Cardiac muscle cell (in vitro differentiated cells and primary cell): Measurements from ENCODE around the gene HTN1. TPM values are rescaled to one million over a fixed set of nuclear protein-coding genes. Genes with fewer than 3 reads are reported as not detected.
"Not testable (repeated sequence)": the region's sequence is repeated elsewhere in the genome, so short reads cannot be mapped to it uniquely, and the experiment has no call there.

Experiments
- DNase-seq, 2 donors: peaks; one replicate each; pipeline versions ENCODE4 v3.0.0 to v3.0.0-alpha.2; 2010 to 2017; ENCODE audit warnings: low read depth in 1 of 2, low spot score in 1 of 2
- H3K27ac ChIP-seq: fragments of 200-600 bp; sonication (generic); 2 replicates; pipeline ENCODE4 v1.5.1; 2016
- H3K27me3 ChIP-seq: fragments of 200-600 bp; sonication (generic); 2 replicates; pipeline ENCODE4 v1.6.0; 2016; ENCODE audit warnings: control low read depth
- H3K36me3 ChIP-seq: fragments of 200-600 bp; sonication (generic); 2 replicates; pipeline ENCODE4 v1.5.1; 2016; ENCODE audit warnings: control low read depth
- H3K4me1 ChIP-seq: fragments of 200-600 bp; sonication (generic); 2 replicates; pipeline ENCODE4 v1.8.1; 2017; ENCODE audit warnings: low read depth, mild to moderate bottlenecking, mixed run types
- H3K4me3 ChIP-seq: fragments of 200-600 bp; sonication (generic); 2 replicates; pipeline ENCODE4 v1.5.1; 2016; ENCODE audit warnings: mild to moderate bottlenecking
- H3K9me3 ChIP-seq: fragments of 200-600 bp; sonication (generic); 2 replicates; pipeline ENCODE4 v1.5.1; 2017; ENCODE audit warnings: low read depth, mild to moderate bottlenecking, control low read depth
- CTCF ChIP-seq: IDR thresholded peaks from 2 replicates; pipeline ENCODE4 v1.5.1; 2012; ENCODE audit warnings: low read depth, mild to moderate bottlenecking, low read length
- polyA plus RNA-seq: library from polyadenylated mRNA; unstranded; fragments of >200 nt; fragmentation: Nextera tagmentation; extraction: Ambion mirVana; gene quantifications from 2 replicates; pipeline ENCODE4 v1.2.1, GENCODE V29; 2016
- total RNA-seq: library from RNA; depleted of rRNA; stranded (reverse); fragments of >200 nt; gene quantifications from 2 replicates; pipeline ENCODE4 v1.2.3, GENCODE V29; 2016

Gene HTN1
- total and polyA plus RNA-seq, 2 experiments from 2014 or later = not detected

- not testable (repeated sequence) for DNase-seq, H3K4me1 ChIP-seq, H3K27ac ChIP-seq, H3K4me3 ChIP-seq, H3K9me3 ChIP-seq, H3K36me3 ChIP-seq, H3K27me3 ChIP-seq
Observed at GRCh38 chr4:70039928-70040327, 10.3 kb upstream of the HTN1 start.

GRCh38 chr4:70041652-70042286 lies 8.5 kb upstream of the HTN1 start:
- no peaks in the 10 kb centered on the region for H3K4me1 ChIP-seq
- H3K4me3 ChIP-seq = no peak overlapping the region
- no peaks in the 10 kb centered on the region for H3K9me3 ChIP-seq
- no peak for TF ChIP-seq CTCF
- no peaks in the 10 kb centered on the region for H3K27me3 ChIP-seq
- DNase-seq = no peak
- no peaks in the 10 kb centered on the region for H3K36me3 ChIP-seq
- no peak overlapping the region for H3K27ac ChIP-seq

GRCh38 chr4:70056534-70056933 lies 6.3 kb downstream of the HTN1 start:
- not testable (repeated sequence) for H3K4me1 ChIP-seq, H3K27ac ChIP-seq, H3K9me3 ChIP-seq, H3K4me3 ChIP-seq, H3K36me3 ChIP-seq, H3K27me3 ChIP-seq, DNase-seq

GRCh38 chr4:70057651-70058050 lies 7.4 kb downstream of the HTN1 start:
- Histone ChIP-seq H3K4me1 (peaks cover 9% of the 10 kb centered on the region), H3K9me3 (no peaks in the 10 kb centered on the region), H3K27me3 (no peaks in the 10 kb centered on the region), H3K4me3 (no peak overlapping the region), H3K27ac (no peak overlapping the region), H3K36me3 (no peaks in the 10 kb centered on the region)
- TF ChIP-seq CTCF = no peak
- DNase-seq = no peak

GRCh38 chr4:70059149-70059548 lies 8.9 kb downstream of the HTN1 start:
- H3K27ac ChIP-seq = no peak overlapping the region
- no peak overlapping the region for H3K4me3 ChIP-seq
- peaks cover 9% of the 10 kb centered on the region for H3K4me1 ChIP-seq
- H3K27me3 ChIP-seq = no peaks in the 10 kb centered on the region
- no peaks in the 10 kb centered on the region for H3K36me3 ChIP-seq
- H3K9me3 ChIP-seq = no peaks in the 10 kb centered on the region
- TF ChIP-seq CTCF = no peak
- DNase-seq = no peak

- no peak overlapping the region for H3K27ac ChIP-seq
- DNase-seq = no peak
- TF ChIP-seq CTCF = no peak
- peaks cover 22% of the 10 kb centered on the region for H3K4me1 ChIP-seq
- no peaks in the 10 kb centered on the region for H3K27me3 ChIP-seq
- no peak overlapping the region for H3K4me3 ChIP-seq
- no peaks in the 10 kb centered on the region for H3K36me3 ChIP-seq
- no peaks in the 10 kb centered on the region for H3K9me3 ChIP-seq
Observed at GRCh38 chr4:70062000-70062399, 11.8 kb downstream of the HTN1 start.

GRCh38 chr4:70080205-70080604 lies 30.0 kb downstream of the HTN1 start:
- no peak overlapping the region for H3K4me3 ChIP-seq
- no peaks in the 10 kb centered on the region for H3K36me3 ChIP-seq
- H3K9me3 ChIP-seq = no peaks in the 10 kb centered on the region
- H3K4me1 ChIP-seq = no peaks in the 10 kb centered on the region
- no peak for DNase-seq
- H3K27me3 ChIP-seq = no peaks in the 10 kb centered on the region
- TF ChIP-seq CTCF = no peak
- no peak overlapping the region for H3K27ac ChIP-seq
